Vagina (tissue), 2 donors: ENCODE measurements around the gene FAM120B. TPM values are rescaled to one million over a fixed set of nuclear protein-coding genes. Genes with fewer than 3 reads are reported as not detected.

Experiments used
- DNase-seq, 2 donors: peaks; one replicate each; pipeline ENCODE4 v3.0.0-alpha.2; 2017; ENCODE audit errors: extremely low spot score in 2 of 2
- H3K27ac ChIP-seq: fragments of 200-600 bp; sonication (generic); one replicate; pipeline ENCODE4 v1.5.1; 2019
- H3K27me3 ChIP-seq: fragments of 200-600 bp; sonication (generic); one replicate; pipeline ENCODE4 v1.5.1; 2019
- H3K36me3 ChIP-seq, 2 donors: fragments of 200-600 bp; sonication (generic); one replicate each; pipeline ENCODE4 v1.5.1; 2017 to 2019
- H3K4me1 ChIP-seq: fragments of 200-600 bp; sonication (generic); one replicate; pipeline ENCODE4 v1.5.1; 2019
- H3K4me3 ChIP-seq, 2 donors: fragments of 200-600 bp; sonication (generic); 1 replicate in 1 of 2; 2 replicates in 1 of 2; pipeline ENCODE4 v1.5.1; 2016 to 2019
- H3K9me3 ChIP-seq: fragments of 200-600 bp; sonication (generic); one replicate; pipeline ENCODE4 v1.5.1; 2019
- POLR2A ChIP-seq, 2 donors: fragments of 450-650 bp; IDR thresholded peaks; one replicate each; pipeline ENCODE4 v1.6.1; 2017; ENCODE audit warnings: antibody characterized with exemption in 2 of 2, mild to moderate bottlenecking in 2 of 2, moderate library complexity in 2 of 2
- POLR2AphosphoS5 ChIP-seq, 2 donors: sonication (generic); formaldehyde crosslinking; IDR thresholded peaks; one replicate each; pipeline ENCODE4 v1.9.0; 2017; ENCODE audit warnings: antibody characterized with exemption in 2 of 2, mild to moderate bottlenecking in 2 of 2, low read depth in 1 of 2; ENCODE audit not compliant: insufficient read depth in 1 of 2
- intact Hi-C: fragments of 100-400 bp; cut with DNase I; formaldehyde crosslinking; loops from one replicate; pipeline ENCODE4 v1.15.1; 2023
- total RNA-seq: library from RNA; depleted of rRNA; stranded (reverse); fragments of >200 nt; gene quantifications from one replicate; pipeline ENCODE4 v1.2.3, GENCODE V29; 2016
- TF ChIP-seq, protein P1 (sequence below), 3 experiments: fragments of 450-650 bp in 2 of 3; fragments of 200-600 bp in 1 of 3; sonication (generic) in 1 of 3; IDR thresholded peaks; one replicate each; pipeline ENCODE4 v1.5.1; 2017 to 2019; ENCODE audit warnings: antibody characterized with exemption in 3 of 3, mild to moderate bottlenecking in 2 of 3, moderate library complexity in 2 of 3

The FAM120B gene
- total RNA-seq, 1 donor from 2014 or later, result 34.6 TPM

DNA sequence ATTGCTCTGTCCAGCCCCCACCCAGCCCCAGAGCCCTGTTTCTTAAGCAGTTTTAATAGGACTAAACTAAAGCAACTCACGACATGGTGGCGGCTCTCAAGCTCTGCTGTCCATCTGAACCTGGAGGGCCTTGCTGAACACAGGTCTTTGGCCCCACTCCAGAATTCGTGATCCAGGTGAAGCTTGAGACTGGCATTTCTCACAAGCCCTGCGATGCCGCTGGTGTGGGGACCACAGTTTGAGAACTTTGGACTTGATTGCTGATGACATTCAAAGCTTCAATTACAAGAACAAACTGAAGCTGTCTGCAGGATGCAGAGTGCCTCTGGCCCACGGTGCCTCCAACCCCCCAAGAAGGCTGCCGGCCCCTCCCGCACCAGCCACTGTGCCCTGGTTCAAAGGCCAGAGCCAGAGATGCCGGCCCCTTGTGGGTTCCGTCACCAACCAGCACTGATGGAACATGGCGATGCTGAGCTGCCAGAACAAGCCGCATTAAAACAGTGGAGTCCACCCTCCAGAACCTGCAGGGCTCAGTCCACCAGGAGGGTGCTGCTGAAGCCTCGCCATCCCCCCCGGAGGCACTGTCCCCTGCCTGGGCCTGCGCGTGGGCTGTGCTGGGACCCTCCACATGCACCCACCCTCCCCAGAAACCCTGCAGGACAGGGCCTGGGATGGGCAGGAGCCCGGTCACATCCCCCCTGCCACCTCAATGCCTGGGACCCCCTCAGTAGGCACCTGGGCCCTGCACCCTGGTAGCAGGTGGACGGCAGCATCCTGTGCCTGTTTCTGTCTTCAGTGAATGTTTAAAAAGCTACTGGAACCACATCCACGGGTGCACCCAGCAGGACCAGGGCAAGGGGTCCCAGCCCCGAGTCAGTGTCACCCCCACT lies 145.4 kb downstream of the FAM120B start:
- intact Hi-C loops, result no loop called here
- H3K4me3 ChIP-seq, result no peak overlapping the region
- no peak overlapping the region for H3K27ac ChIP-seq
- no peaks in the 10 kb centered on the region for H3K4me1 ChIP-seq
- TF ChIP-seq, protein P1, sequence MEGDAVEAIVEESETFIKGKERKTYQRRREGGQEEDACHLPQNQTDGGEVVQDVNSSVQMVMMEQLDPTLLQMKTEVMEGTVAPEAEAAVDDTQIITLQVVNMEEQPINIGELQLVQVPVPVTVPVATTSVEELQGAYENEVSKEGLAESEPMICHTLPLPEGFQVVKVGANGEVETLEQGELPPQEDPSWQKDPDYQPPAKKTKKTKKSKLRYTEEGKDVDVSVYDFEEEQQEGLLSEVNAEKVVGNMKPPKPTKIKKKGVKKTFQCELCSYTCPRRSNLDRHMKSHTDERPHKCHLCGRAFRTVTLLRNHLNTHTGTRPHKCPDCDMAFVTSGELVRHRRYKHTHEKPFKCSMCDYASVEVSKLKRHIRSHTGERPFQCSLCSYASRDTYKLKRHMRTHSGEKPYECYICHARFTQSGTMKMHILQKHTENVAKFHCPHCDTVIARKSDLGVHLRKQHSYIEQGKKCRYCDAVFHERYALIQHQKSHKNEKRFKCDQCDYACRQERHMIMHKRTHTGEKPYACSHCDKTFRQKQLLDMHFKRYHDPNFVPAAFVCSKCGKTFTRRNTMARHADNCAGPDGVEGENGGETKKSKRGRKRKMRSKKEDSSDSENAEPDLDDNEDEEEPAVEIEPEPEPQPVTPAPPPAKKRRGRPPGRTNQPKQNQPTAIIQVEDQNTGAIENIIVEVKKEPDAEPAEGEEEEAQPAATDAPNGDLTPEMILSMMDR (IDR thresholded peaks at IDR 0.05), result no peak
- TF ChIP-seq POLR2A (IDR thresholded peaks at IDR 0.05) (no peak), POLR2AphosphoS5 (IDR thresholded peaks at IDR 0.05; ENCODE audit: insufficient read depth in 1 of 2, low read depth in 1 of 2) (no peak)
- H3K36me3 ChIP-seq, result no peaks in the 10 kb centered on the region
- DNase-seq, result no peak
- H3K27me3 ChIP-seq, result no peaks in the 10 kb centered on the region
- H3K9me3 ChIP-seq, result no peaks in the 10 kb centered on the region

DNA sequence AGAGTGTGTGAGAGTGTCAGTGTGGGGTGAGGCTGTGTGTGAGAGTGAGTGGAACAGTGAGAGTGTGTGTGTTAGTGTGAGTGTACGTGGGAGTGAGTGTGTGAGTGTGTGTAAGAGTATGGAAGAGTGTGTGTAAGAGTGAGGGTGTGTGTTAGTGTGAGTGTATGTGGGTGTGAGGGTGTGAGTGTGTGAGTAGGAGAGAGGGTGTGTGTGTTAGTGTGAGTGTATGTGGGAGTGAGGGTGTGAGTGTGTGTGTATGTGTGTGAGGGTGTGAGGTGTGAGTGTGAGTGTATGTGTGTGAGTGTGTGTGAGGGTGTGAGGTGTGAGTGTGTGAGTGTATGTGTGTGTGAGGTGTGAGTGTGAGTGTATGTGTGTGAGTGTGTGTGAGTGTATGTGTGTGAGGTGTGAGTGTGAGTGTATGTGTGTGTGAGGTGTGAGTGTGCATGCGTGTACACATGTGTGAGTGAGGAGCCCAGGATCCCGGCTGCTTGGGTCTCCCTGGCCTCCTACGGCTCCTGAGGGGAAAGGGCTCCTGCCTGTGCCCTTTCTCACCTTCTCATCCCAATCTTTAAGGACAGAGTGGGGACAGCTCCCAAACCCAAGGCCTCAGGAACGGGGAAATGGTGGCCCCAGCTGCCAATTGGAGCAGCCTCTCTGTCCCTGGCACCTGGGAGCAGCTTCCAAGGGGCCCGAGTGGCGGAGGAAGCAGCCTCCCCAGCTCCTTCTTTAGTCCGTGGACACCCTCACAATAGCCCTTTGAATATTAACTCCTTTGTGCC lies 146.4 kb downstream of the FAM120B start:
- intact Hi-C loops, result no loop called here
- no peaks in the 10 kb centered on the region for H3K27me3 ChIP-seq
- TF ChIP-seq, protein P1 (IDR thresholded peaks at IDR 0.05), result no peak
- TF ChIP-seq POLR2A (IDR thresholded peaks at IDR 0.05) (no peak), POLR2AphosphoS5 (IDR thresholded peaks at IDR 0.05; ENCODE audit: insufficient read depth in 1 of 2, low read depth in 1 of 2) (no peak)
- no peaks in the 10 kb centered on the region for H3K9me3 ChIP-seq
- DNase-seq, result no peak
- no peaks in the 10 kb centered on the region for H3K4me1 ChIP-seq
- H3K27ac ChIP-seq, result no peak overlapping the region
- no peaks in the 10 kb centered on the region for H3K36me3 ChIP-seq
- H3K4me3 ChIP-seq, result no peak overlapping the region

DNA sequence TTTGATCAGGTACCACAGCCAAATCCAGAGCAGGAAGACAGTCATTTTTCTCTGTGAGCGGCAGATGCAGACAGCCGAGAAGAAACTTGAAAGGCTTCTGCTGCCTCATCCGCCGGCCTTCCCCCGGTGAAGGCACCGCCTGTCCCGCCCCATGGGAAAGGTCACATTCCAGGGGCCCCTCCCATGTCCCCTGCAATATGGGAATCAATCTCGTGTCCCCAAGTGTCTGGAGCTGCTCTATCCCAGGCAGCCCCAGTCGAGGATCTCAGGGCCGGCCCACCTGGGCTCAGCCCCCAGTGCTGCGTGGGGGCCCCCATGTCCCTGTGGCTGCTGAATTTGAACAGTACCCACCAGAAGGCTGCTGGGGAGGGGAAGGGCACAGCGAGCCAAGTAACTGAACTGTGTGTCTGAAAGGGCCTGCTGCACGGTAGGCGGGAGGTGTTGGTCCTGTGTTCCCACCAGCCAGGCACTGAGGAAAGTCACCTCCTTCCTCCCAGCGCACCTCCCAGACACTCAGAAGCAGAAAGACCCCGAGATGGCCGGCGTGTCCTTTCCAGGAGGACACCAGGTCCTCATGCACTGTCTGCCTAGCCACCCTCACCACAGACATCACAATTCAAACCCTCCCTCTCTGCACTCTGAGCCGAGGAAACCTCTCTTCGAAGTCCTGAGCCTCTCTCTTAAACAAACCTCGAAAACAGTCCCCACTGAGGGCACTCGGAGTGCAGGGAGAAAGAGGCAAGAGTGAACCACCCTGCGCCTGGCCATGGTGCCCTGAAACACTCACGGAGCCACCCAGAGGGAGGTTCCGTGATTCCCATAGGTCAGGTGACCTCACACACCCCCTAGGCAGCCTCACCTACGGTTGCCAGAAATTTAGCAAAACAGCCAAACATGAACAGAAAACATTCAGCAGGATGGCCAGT lies 147.3 kb downstream of the FAM120B start:
- Histone ChIP-seq H3K9me3 (no peaks in the 10 kb centered on the region), H3K36me3 (no peaks in the 10 kb centered on the region), H3K27ac (no peak overlapping the region), H3K4me1 (no peaks in the 10 kb centered on the region), H3K4me3 (no peak overlapping the region), H3K27me3 (no peaks in the 10 kb centered on the region)
- DNase-seq, result no peak
- TF ChIP-seq POLR2A (IDR thresholded peaks at IDR 0.05) (no peak), POLR2AphosphoS5 (IDR thresholded peaks at IDR 0.05; ENCODE audit: insufficient read depth in 1 of 2, low read depth in 1 of 2) (no peak)
- TF ChIP-seq, protein P1 (IDR thresholded peaks at IDR 0.05), result no peak
- intact Hi-C loops, result no loop called here

- H3K27me3 ChIP-seq, result no peaks in the 10 kb centered on the region
- no peak for DNase-seq
- intact Hi-C loops, result no loop called here
- no peaks in the 10 kb centered on the region for H3K4me1 ChIP-seq
- H3K9me3 ChIP-seq, result no peaks in the 10 kb centered on the region
- no peaks in the 10 kb centered on the region for H3K36me3 ChIP-seq
- no peak overlapping the region for H3K27ac ChIP-seq
- TF ChIP-seq, protein P1 (IDR thresholded peaks at IDR 0.05), result no peak
- TF ChIP-seq POLR2A (IDR thresholded peaks at IDR 0.05) (no peak), POLR2AphosphoS5 (IDR thresholded peaks at IDR 0.05; ENCODE audit: insufficient read depth in 1 of 2, low read depth in 1 of 2) (no peak)
- H3K4me3 ChIP-seq, result no peak overlapping the region
Observed at GRCh38 chr6:170454512-170455285, 148.1 kb downstream of the FAM120B start.
